ENCODE data around the gene ZC3H6.

GRCh38 chr2:112259509-112260294 is 15.7 kb upstream of the ZC3H6 start:
- peak in 11 of 12 donors; percentile 87 to 98 (median 95) for TF ChIP-seq CTCF (IDR thresholded peaks at IDR 0.05)
- no peak for TF ChIP-seq POLR2A (IDR thresholded peaks at IDR 0.05)
